ENCODE data around the gene GIPC2. TPM values are rescaled to one million over a fixed set of nuclear protein-coding genes. Genes with fewer than 3 reads are reported as not detected.

The GIPC2 gene
- total and polyA plus RNA-seq, 9 of the 15 experiments (the other 6 are each of a cell fraction or from before 2014, with no cell fraction given), result 0.01 to 0.05 (median 0.04) TPM; not detected in 3

GRCh38 chr1:78003882-78004718 lies 41.7 kb upstream of the GIPC2 start (continued):
- TF ChIP-seq ARID4B (CRISPR knock-in tag; IDR thresholded peaks at IDR 0.05) (no peak), GTF3C2 (IDR thresholded peaks at IDR 0.05; ENCODE audit: borderline replicate concordance, extremely low read depth, insufficient read length) (no peak), ZNF644 (tag; IDR thresholded peaks at IDR 0.05; ENCODE audit: low read depth) (peak; percentile 49; the same call in 1 of the 2 replicates), L3MBTL2 (IDR thresholded peaks at IDR 0.05) (0 out of 2 replicates have a peak, but pooled peaks have one; percentile 23), ZNF41 (CRISPR knock-in tag; conservative IDR thresholded peaks at IDR 0.05) (peak; percentile 98), THRAP3 (IDR thresholded peaks at IDR 0.05; ENCODE audit: borderline replicate concordance) (peak; percentile 93; the same call in 1 of the 2 replicates), NCOA2 (IDR thresholded peaks at IDR 0.05; ENCODE audit: partially characterized antibody in 2 of 2) (peak; percentile 38 to 85), ATF4 (CRISPR knock-in tag; IDR thresholded peaks at IDR 0.05) (peak; percentile 98), BRD4 (IDR thresholded peaks at IDR 0.05) (no peak), ZNF395 (CRISPR knock-in tag; IDR thresholded peaks at IDR 0.05) (peak; percentile 77), NFXL1 (CRISPR knock-in tag; IDR thresholded peaks at IDR 0.05) (peak; percentile 99)
- TF ChIP-seq, protein P1, sequence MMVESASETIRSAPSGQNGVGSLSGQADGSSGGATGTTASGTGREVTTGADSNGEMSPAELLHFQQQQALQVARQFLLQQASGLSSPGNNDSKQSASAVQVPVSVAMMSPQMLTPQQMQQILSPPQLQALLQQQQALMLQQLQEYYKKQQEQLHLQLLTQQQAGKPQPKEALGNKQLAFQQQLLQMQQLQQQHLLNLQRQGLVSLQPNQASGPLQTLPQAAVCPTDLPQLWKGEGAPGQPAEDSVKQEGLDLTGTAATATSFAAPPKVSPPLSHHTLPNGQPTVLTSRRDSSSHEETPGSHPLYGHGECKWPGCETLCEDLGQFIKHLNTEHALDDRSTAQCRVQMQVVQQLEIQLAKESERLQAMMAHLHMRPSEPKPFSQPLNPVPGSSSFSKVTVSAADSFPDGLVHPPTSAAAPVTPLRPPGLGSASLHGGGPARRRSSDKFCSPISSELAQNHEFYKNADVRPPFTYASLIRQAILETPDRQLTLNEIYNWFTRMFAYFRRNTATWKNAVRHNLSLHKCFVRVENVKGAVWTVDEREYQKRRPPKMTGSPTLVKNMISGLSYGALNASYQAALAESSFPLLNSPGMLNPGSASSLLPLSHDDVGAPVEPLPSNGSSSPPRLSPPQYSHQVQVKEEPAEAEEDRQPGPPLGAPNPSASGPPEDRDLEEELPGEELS (CRISPR knock-in tag; IDR thresholded peaks at IDR 0.05; ENCODE audit: borderline replicate concordance), result no peak

All from K562 (cell line).